Ectodermal cell (in vitro differentiated cells): ENCODE data around the gene NOC2L.
A peak's percentile ranks its signal among the peaks of the same experiment; 100 is the strongest.

ENCODE experiments used
- H3K27ac ChIP-seq: 2 replicates; pipeline ENCODE4 v1.7.0; 2013; ENCODE audit warnings: mild to moderate bottlenecking, low read depth, low read length; ENCODE audit not compliant: insufficient read depth, poor library complexity, severe bottlenecking
- H3K27me3 ChIP-seq: 2 replicates; pipeline ENCODE4 v1.7.0; 2013; ENCODE audit warnings: mild to moderate bottlenecking, low read length; ENCODE audit not compliant: insufficient read depth, control insufficient read depth, poor library complexity, severe bottlenecking
- H3K36me3 ChIP-seq: one replicate; pipeline ENCODE4 v1.7.0; 2013; ENCODE audit warnings: low read length; ENCODE audit not compliant: control insufficient read depth, insufficient read depth
- H3K4me1 ChIP-seq: one replicate; pipeline ENCODE4 v1.7.0; 2013; ENCODE audit warnings: low read length; ENCODE audit not compliant: control insufficient read depth, insufficient read depth
- H3K4me3 ChIP-seq: 2 replicates; pipeline ENCODE4 v1.7.0; 2013; ENCODE audit warnings: low read depth, low read length, control low read depth; ENCODE audit not compliant: insufficient read depth
- H3K9me3 ChIP-seq: 2 replicates; pipeline ENCODE4 v1.7.0; 2013; ENCODE audit warnings: mild to moderate bottlenecking, low read length, moderate library complexity; ENCODE audit not compliant: control insufficient read depth
- WGBS, 2 experiments: methylation state at CpG; one replicate each; pipeline ENCODE4 v1.1.7; 2013; ENCODE audit warnings: missing lambda C conversion rate in 2 of 2; 5-methylcytosine and 5-hydroxymethylcytosine counted together

NOC2L gene

DNA sequence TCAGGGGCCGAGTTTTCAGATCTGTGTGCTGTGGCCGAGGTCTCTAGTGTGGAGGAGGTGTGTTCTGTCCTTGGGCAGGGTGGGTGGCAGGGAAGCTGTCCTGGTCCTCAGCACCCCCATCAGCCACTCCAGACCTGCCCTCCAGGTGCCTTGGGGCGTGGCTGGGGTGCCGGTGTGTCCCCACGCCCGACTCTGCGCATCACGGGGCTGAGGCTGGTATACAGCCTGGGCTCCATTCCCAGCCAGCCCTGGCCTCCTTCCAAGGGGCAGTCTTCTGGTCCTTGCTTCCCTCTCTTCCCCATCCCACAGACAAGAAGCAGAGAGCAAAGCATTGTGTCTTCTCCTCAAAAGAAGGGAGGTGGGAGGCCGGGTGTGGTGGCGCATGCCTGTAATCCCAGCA lies 31.3 kb downstream of the NOC2L start:
- Histone ChIP-seq H3K27me3 (peaks cover 100% of the 10 kb centered on the region), H3K4me1 (peaks cover 20% of the 10 kb centered on the region), H3K4me3 (no peak overlapping the region)

GRCh38 chr1:927234-927633 lies 31.8 kb downstream of the NOC2L start:
- 57 to 60% methylated on average over 9 of the region's 9 CpGs for WGBS, 2 experiments
- no peak overlapping the region for H3K4me3 ChIP-seq
- H3K27me3 ChIP-seq, result peaks cover 100% of the 10 kb centered on the region
- no peaks in the 10 kb centered on the region for H3K9me3 ChIP-seq
- H3K36me3 ChIP-seq, result no peaks in the 10 kb centered on the region
- no peak overlapping the region for H3K27ac ChIP-seq
- H3K4me1 ChIP-seq, result peaks cover 18% of the 10 kb centered on the region

More for the DNA sequence above, 31.3 kb downstream of the NOC2L start:
- Histone ChIP-seq H3K9me3 (no peaks in the 10 kb centered on the region), H3K36me3 (no peaks in the 10 kb centered on the region), H3K27ac (no peak overlapping the region)
- 84% methylated on average over 10 of the region's 10 CpGs for WGBS, 2 experiments

- peaks cover 100% of the 10 kb centered on the region for H3K27me3 ChIP-seq
- 4 to 5% methylated on average over 65 of the region's 65 CpGs for WGBS, 2 experiments
- no peak overlapping the region for H3K27ac ChIP-seq
- no peaks in the 10 kb centered on the region for H3K36me3 ChIP-seq
- H3K9me3 ChIP-seq, result no peaks in the 10 kb centered on the region
- peaks cover 18% of the 10 kb centered on the region for H3K4me1 ChIP-seq
- H3K4me3 ChIP-seq, result peak overlapping the region; percentile 25
Measured at GRCh38 chr1:925561-926421, 33.3 kb downstream of the NOC2L start.

DNA sequence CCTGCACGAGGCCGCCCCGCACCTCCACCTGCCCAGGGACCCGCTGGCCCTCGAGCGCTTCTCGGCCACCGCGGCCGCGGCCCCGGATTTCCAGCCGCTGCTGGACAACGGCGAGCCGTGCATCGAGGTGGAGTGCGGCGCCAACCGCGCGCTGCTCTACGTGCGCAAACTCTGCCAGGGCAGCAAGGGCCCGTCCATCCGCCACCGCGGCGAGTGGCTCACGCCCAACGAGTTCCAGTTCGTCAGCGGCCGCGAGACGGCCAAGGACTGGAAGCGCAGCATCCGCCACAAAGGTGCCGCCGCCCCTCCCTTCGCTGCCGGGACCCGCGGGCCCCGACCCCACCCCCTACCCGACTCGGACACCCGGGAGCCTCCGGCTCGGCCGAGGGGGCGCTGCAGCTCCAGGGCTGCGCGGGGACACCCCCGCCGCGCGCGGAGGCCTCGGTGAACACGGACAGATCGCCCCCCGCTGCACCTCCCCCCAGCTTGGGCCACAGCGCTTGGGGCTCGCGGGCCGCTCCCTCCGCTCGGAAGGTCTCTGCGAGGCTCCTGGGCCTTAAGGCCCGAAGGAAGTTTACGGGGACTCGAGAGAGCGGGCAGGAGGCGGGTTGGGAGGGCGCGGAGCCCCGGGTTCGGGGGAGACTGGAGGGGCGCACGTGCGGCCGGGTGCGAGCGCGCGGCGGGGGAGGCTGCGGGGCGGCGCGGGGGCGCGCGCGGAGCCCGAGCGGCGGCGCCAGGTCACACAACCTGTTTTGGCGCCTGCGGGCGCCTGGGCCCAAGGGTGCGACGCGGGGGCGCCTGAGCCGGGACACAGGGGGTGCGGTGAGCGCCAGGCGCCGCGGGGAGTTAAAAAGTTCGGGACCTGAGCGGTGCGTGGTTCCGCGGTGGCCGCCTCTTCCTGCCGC lies 34.1 kb downstream of the NOC2L start:
- no peaks in the 10 kb centered on the region for H3K36me3 ChIP-seq
- peaks cover 100% of the 10 kb centered on the region for H3K27me3 ChIP-seq
- H3K4me1 ChIP-seq, result peaks cover 24% of the 10 kb centered on the region
- H3K4me3 ChIP-seq, result peak overlapping the region; percentile 37
- no peaks in the 10 kb centered on the region for H3K9me3 ChIP-seq
- no peak overlapping the region for H3K27ac ChIP-seq
- 1% methylated on average over 118 to 119 of the region's 120 CpGs for WGBS, 2 experiments

GRCh38 chr1:923991-924655 lies 34.9 kb downstream of the NOC2L start:
- H3K27me3 ChIP-seq, result peaks cover 100% of the 10 kb centered on the region
- no peaks in the 10 kb centered on the region for H3K9me3 ChIP-seq
- no peaks in the 10 kb centered on the region for H3K36me3 ChIP-seq
- peak overlapping the region; percentile 37 for H3K4me3 ChIP-seq
- 1% methylated on average over 98 of the region's 98 CpGs for WGBS, 2 experiments
- H3K27ac ChIP-seq, result no peak overlapping the region
- H3K4me1 ChIP-seq, result peaks cover 24% of the 10 kb centered on the region

DNA sequence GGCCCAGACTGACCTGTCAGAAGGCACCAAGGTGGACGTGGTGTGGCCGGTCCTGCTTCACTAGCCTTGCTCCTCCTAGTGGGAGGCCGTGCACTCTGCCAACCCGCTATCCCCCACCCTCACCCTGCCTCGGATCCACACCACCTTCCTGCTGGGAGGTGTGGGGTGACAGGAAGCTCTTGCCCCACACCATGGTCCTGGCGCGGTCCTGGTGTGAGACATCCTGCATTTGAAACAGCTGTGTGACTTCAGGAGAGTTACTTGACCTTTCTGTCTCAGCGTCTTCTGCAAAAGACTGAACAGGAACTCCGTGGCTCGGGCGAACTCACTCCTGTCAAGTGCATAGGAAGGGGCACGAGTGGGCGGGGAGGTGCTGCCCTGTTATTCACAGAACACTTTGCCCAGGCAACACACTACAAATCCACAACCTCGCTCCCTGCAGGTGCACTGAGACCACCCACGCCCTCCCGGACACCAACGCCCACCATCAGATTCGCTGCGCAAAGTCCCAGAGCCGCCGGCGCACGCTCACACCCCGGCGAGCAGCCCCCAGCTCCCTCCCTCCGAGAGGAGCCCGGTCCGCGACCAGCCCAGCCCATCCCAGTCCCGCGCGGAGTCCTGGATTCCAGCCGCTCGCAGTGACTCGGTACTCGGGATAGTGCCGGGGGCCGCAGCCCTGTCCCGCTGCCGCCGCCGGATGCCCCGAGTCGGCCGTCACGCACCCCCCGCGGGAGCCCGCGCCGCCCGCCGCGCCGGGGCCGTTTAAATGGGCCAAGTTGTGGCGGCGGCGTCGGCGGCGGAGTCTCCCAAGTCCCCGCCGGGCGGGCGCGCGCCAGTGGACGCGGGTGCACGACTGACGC lies 35.7 kb downstream of the NOC2L start, which contains the start of gene SAMD11:
SAMD11 (plus strand) TSS at position 793 of the 860 bp plus-strand sequence. CDS start 509 bp downstream, outside the sequence.
- WGBS, 2 experiments, result 2 to 3% methylated on average over 72 of the region's 72 CpGs
- H3K4me1 ChIP-seq, result peaks cover 24% of the 10 kb centered on the region
- H3K27me3 ChIP-seq, result peaks cover 100% of the 10 kb centered on the region

DNA sequence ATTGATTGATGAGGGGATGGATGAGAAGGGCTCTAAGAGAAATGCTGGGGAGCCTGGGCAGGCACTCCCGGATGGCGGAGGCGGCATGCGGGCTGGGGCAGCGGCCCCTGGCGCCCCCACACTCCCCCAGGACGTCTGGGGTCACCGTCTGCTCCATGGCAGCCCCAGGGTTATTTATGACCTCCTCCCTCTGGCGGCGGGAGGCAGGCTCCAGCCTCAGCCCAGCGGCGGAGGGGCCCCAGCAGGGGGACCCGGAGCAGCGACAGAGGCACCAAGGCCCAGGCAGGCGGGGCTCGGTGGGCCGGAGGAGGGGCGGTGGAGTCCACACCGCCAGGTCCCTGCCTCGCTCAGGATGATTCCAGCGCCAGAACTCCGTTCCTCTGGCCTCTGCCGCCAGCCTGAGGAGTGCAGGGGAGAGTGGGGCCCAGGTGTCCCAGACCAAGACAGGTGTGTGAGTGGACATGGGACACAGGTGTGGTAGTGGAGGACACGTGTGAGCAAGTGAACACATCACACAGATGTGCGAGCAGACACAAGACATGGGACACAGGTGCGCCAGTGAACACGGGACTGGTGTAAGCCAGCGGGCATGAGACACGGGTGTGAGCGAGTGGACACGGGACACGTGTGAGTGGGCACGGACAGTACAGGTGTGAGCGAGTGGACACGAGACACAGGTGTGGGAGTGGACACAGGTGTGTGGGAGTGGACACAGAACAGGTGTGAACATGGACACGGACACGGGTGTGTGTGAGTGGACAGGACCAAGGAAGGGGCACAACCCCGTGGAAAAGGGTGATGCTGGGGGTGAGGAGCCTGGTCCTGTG lies 37.8 kb downstream of the NOC2L start:
- Histone ChIP-seq H3K4me1 (peaks cover 24% of the 10 kb centered on the region), H3K27me3 (peaks cover 100% of the 10 kb centered on the region), H3K27ac (no peak overlapping the region), H3K4me3 (peak overlapping the region; percentile 0), H3K9me3 (no peaks in the 10 kb centered on the region), H3K36me3 (no peaks in the 10 kb centered on the region)
- WGBS, 2 experiments, result 31 to 32% methylated on average over 38 of the region's 38 CpGs

More for the DNA sequence above, 35.7 kb downstream of the NOC2L start, which contains the start of gene SAMD11:
- Histone ChIP-seq H3K4me3 (peak within 1 kb of the TSS; percentile 37), H3K36me3 (no peaks in the 10 kb centered on the region), H3K27ac (no peak within 1 kb of the TSS), H3K9me3 (no peaks in the 10 kb centered on the region)

- WGBS, 2 experiments, result 55 to 56% methylated on average over 13 of the region's 13 CpGs
- Histone ChIP-seq H3K27me3 (peaks cover 100% of the 10 kb centered on the region), H3K27ac (no peak overlapping the region)
Measured at GRCh38 chr1:920521-920920, 38.5 kb downstream of the NOC2L start.

More at GRCh38 chr1:920521-920920, 38.5 kb downstream of the NOC2L start:
- H3K4me3 ChIP-seq, result peak overlapping the region; percentile 0
- no peaks in the 10 kb centered on the region for H3K9me3 ChIP-seq
- peaks cover 19% of the 10 kb centered on the region for H3K4me1 ChIP-seq
- H3K36me3 ChIP-seq, result no peaks in the 10 kb centered on the region
